ENCODE data around the gene LIG4.

DNA sequence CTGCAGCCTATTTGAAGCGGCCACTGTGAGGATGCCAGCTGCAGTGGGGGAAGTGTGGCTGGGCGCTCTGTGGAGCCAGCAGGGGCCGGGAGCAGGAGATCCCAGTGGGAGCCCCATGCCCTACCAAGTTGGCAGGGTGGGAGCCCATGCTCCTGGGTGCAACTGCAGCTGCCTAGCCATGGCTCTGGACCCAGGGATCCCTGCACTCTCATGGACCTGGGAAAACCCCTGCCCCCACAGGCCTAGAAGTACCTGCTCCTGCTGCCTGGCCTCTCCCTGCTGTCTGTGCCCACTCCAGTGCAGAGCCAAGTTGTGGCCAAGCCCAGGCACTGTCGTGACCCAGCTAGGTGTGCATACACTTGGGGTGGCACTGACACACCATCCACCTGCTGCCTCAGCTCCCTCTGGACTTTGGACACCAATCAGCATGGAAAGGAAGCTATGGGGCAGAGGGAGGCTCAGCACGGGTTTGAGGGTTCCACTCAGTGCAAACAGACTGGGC lies 20.9 kb downstream of the LIG4 start:
- TF ChIP-seq, protein P1, sequence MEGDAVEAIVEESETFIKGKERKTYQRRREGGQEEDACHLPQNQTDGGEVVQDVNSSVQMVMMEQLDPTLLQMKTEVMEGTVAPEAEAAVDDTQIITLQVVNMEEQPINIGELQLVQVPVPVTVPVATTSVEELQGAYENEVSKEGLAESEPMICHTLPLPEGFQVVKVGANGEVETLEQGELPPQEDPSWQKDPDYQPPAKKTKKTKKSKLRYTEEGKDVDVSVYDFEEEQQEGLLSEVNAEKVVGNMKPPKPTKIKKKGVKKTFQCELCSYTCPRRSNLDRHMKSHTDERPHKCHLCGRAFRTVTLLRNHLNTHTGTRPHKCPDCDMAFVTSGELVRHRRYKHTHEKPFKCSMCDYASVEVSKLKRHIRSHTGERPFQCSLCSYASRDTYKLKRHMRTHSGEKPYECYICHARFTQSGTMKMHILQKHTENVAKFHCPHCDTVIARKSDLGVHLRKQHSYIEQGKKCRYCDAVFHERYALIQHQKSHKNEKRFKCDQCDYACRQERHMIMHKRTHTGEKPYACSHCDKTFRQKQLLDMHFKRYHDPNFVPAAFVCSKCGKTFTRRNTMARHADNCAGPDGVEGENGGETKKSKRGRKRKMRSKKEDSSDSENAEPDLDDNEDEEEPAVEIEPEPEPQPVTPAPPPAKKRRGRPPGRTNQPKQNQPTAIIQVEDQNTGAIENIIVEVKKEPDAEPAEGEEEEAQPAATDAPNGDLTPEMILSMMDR (IDR thresholded peaks at IDR 0.05; ENCODE audit: insufficient read depth, low read length, poor library complexity, severe bottlenecking), result no peak
- TF ChIP-seq EZH2phosphoT487 (conservative IDR thresholded peaks at IDR 0.05; ENCODE audit: low read length), result no peak
